ENCODE measurements around the gene TLCD1. TPM values are rescaled to one million over a fixed set of nuclear protein-coding genes. Genes with fewer than 3 reads are reported as not detected.

Gene TLCD1
- total and polyA plus RNA-seq, 2 donors (not counting 3 experiments of a cell fraction or from before 2014, with no cell fraction given) = 2.6 to 6.8 TPM

GRCh38 chr17:28740406-28741357 is 14.6 kb upstream of the TLCD1 start:
- FAIRE-seq = no peak
- dilution Hi-C loops (cut with MboI; ENCODE audit: extremely low pct_ligation_motif_present, low sequenced_read_pairs) = no loop called here
- POLR2A ChIA-PET = no interaction called here
- Histone ChIP-seq H3K79me2 (ENCODE audit: control insufficient read depth, insufficient read depth, low read length) (peaks cover 17% of the 10 kb centered on the region), H3K4me1 (ENCODE audit: control insufficient read depth, extremely low read depth, insufficient read depth, low read length) (peaks cover 8% of the 10 kb centered on the region), H3K36me3 (ENCODE audit: control insufficient read depth in 2 of 2, extremely low read depth in 1 of 2, insufficient read depth in 2 of 2, low read length in 2 of 2) (no peaks in the 10 kb centered on the region), H3K9me1 (replicated peaks; ENCODE audit: control insufficient read depth, extremely low read depth, insufficient read depth, low read length) (no peaks in the 10 kb centered on the region), H3K27ac (ENCODE audit: insufficient read depth, low read depth, low read length) (no peak overlapping the region), H3K4me3 (replicated peaks in 1 of 3; ENCODE audit: insufficient read depth in 1 of 3, low read depth in 1 of 3, low read length in 3 of 3) (no peak overlapping the region), H3K27me3 (ENCODE audit: control insufficient read depth in 2 of 2, insufficient read depth in 2 of 2, low read length in 2 of 2) (no peaks in the 10 kb centered on the region), H3K9ac (replicated peaks; ENCODE audit: extremely low read depth, insufficient read depth, low read length) (no peak overlapping the region), H4K20me1 (replicated peaks; ENCODE audit: control insufficient read depth, extremely low read depth, insufficient read depth, low read length) (no peaks in the 10 kb centered on the region), H2AFZ (ENCODE audit: low read depth, low read length) (no peak overlapping the region), H3K9me3 (replicated peaks; ENCODE audit: control insufficient read depth, insufficient read depth, low read length) (no peaks in the 10 kb centered on the region), H3K4me2 (ENCODE audit: insufficient read depth, low read length) (no peak overlapping the region)
- DNase-seq (ENCODE audit: low read depth, low spot score) = no peak
- BruUV-seq (replicated peaks) = no TSS peak
- intact Hi-C loops (cut with micrococcal nuclease) = no loop called here
- CTCF ChIA-PET = interaction anchor here (16.6 kb wide), 1 partner anchor 11 kb away, joined by 602 read pairs; the partner anchor contains the start of genes NEK8 and TLCD1
- no peak for TF ChIP-seq FOS (IDR thresholded peaks at IDR 0.05; ENCODE audit: borderline replicate concordance, insufficient read depth, low read length)
- no peak for TF ChIP-seq JUN (IDR thresholded peaks at IDR 0.05; ENCODE audit: borderline replicate concordance, insufficient read depth, insufficient read length, low read depth)
- TF ChIP-seq EZH2 (IDR thresholded peaks at IDR 0.05; ENCODE audit: borderline replicate concordance, low read depth, low read length, severe bottlenecking) = no peak
- TF ChIP-seq CTCF (IDR thresholded peaks at IDR 0.05; ENCODE audit: extremely low read depth in 1 of 2, insufficient read depth in 1 of 2, low read depth in 1 of 2, low read length in 2 of 2) = no peak
- TF ChIP-seq POLR2AphosphoS5 (IDR thresholded peaks at IDR 0.05; ENCODE audit: insufficient read depth, low read depth, low read length) = no peak
- TF ChIP-seq POLR2A (IDR thresholded peaks at IDR 0.05; ENCODE audit: low read depth, low read length) = no peak
- no peak for TF ChIP-seq MAX (IDR thresholded peaks at IDR 0.05; ENCODE audit: insufficient read depth, insufficient read length)
- no peak for TF ChIP-seq MYC (IDR thresholded peaks at IDR 0.05; ENCODE audit: low read depth, low read length)
- TF ChIP-seq GATA2 (IDR thresholded peaks at IDR 0.05; ENCODE audit: insufficient read depth, insufficient read length, low read depth, low read length) = no peak
